GM12878 (cell line): Measurements from ENCODE around the gene RBM4. TPM values are rescaled to one million over a fixed set of nuclear protein-coding genes. Genes with fewer than 3 reads are reported as not detected.
A peak's percentile ranks its signal among the peaks of the same experiment; 100 is the strongest.

Experiments used
- EP300 ChIP-seq, 2 experiments: fragments of 150-350 bp in 1 of 2; IDR thresholded peaks; 2 replicates each; pipeline ENCODE4 v1.6.1; 2011 to 2012; ENCODE audit warnings: low read depth in 2 of 2, low read length in 2 of 2, borderline replicate concordance in 1 of 2, improper control_type of control experiment in 1 of 2, inconsistent platforms in 1 of 2; ENCODE audit not compliant: control insufficient read depth in 1 of 2
- polyA plus RNA-seq, 11 experiments: library from polyadenylated mRNA; depleted of rRNA in 4 of 11; unstranded in 6 of 11; stranded (reverse) in 5 of 11; fragments of >200 nt; fragmentation: Nextera tagmentation in 4 of 11; fragmentation: Illumina TruSeq in 1 of 11; extraction: Ambion mirVana in 4 of 11; extraction: Trizol in 1 of 11; gene quantifications; 1 replicate in 1 of 11; 2 replicates in 10 of 11; pipeline versions ENCODE4 v1.2.1 to v1.2.3, GENCODE V29; 2011 to 2016; ENCODE audit warnings: inconsistent platforms in 2 of 11, missing spikeins in 2 of 11, low read depth in 1 of 11
- total RNA-seq, 4 experiments: library from RNA; depleted of rRNA in 3 of 4; stranded (reverse); fragments of >200 nt in 3 of 4; fragmentation: Illumina TruSeq in 1 of 4; extraction: Trizol in 1 of 4; gene quantifications; 2 replicates each; pipeline versions ENCODE4 v1.2.1 to v1.2.3, GENCODE V29; 2013 to 2021
- TF ChIP-seq, protein P1 (sequence below): fragments of 450-650 bp; IDR thresholded peaks from 2 replicates; pipeline ENCODE4 v1.6.1; 2016; ENCODE audit warnings: mild to moderate bottlenecking
- TF ChIP-seq, protein P2 (sequence below): fragments of 450-650 bp; conservative IDR thresholded peaks from 2 replicates; pipeline ENCODE4 v1.6.1; 2017; ENCODE audit warnings: mild to moderate bottlenecking, moderate library complexity
- TF ChIP-seq, protein P3 (sequence below): fragments of 450-650 bp; formaldehyde crosslinking; IDR thresholded peaks from 2 replicates; pipeline ENCODE4 v1.4.0; 2020; ENCODE audit warnings: mild to moderate bottlenecking, moderate library complexity

The RBM4 gene
- total and polyA plus RNA-seq, 10 of the 15 experiments (the other 5 are each of a cell fraction or from before 2014, with no cell fraction given), result 105 to 224 (median 138) TPM

DNA sequence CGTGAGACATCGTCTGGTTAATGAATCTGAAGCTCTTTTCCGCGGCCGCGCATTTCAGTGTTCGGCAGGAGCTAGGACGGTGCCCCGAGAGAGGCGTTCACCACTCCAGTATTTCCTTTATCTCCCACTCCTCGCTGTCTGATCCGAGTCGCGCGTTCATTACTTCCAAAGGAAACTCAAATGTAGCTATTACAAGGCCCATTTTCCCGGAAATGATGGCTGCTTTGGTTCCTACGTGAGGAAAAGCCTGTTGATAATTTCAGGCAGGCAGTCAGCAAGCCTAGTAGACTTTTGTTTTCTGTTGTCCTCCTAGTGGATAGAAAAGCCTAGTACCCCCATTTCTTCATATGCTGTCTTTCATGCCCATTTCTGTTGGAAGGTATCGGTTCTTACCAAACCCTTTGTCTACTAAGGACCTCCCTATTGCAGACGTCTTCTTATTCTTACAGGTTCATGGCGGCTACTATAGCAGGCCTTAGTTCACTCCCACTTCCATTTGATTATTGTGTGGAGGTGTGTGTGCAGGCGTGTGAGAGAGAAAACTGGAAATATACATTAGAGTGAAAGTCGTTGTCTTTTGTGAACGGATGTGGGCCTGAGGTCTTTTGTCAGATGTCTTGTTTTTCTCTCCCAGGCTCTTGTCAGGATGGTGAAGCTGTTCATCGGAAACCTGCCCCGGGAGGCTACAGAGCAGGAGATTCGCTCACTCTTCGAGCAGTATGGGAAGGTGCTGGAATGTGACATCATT is 737 bp downstream of the RBM4 start (continued):
- no peak for TF ChIP-seq EP300 (IDR thresholded peaks at IDR 0.05; ENCODE audit: borderline replicate concordance in 1 of 2, control insufficient read depth in 1 of 2, low read depth in 2 of 2, low read length in 2 of 2)
- TF ChIP-seq, protein P1, sequence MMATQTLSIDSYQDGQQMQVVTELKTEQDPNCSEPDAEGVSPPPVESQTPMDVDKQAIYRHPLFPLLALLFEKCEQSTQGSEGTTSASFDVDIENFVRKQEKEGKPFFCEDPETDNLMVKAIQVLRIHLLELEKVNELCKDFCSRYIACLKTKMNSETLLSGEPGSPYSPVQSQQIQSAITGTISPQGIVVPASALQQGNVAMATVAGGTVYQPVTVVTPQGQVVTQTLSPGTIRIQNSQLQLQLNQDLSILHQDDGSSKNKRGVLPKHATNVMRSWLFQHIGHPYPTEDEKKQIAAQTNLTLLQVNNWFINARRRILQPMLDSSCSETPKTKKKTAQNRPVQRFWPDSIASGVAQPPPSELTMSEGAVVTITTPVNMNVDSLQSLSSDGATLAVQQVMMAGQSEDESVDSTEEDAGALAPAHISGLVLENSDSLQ, result no peak
- TF ChIP-seq, protein P2, sequence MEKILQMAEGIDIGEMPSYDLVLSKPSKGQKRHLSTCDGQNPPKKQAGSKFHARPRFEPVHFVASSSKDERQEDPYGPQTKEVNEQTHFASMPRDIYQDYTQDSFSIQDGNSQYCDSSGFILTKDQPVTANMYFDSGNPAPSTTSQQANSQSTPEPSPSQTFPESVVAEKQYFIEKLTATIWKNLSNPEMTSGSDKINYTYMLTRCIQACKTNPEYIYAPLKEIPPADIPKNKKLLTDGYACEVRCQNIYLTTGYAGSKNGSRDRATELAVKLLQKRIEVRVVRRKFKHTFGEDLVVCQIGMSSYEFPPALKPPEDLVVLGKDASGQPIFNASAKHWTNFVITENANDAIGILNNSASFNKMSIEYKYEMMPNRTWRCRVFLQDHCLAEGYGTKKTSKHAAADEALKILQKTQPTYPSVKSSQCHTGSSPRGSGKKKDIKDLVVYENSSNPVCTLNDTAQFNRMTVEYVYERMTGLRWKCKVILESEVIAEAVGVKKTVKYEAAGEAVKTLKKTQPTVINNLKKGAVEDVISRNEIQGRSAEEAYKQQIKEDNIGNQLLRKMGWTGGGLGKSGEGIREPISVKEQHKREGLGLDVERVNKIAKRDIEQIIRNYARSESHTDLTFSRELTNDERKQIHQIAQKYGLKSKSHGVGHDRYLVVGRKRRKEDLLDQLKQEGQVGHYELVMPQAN, result 0 out of 2 replicates have a peak, but pooled peaks have one; percentile 34
- TF ChIP-seq, protein P3, sequence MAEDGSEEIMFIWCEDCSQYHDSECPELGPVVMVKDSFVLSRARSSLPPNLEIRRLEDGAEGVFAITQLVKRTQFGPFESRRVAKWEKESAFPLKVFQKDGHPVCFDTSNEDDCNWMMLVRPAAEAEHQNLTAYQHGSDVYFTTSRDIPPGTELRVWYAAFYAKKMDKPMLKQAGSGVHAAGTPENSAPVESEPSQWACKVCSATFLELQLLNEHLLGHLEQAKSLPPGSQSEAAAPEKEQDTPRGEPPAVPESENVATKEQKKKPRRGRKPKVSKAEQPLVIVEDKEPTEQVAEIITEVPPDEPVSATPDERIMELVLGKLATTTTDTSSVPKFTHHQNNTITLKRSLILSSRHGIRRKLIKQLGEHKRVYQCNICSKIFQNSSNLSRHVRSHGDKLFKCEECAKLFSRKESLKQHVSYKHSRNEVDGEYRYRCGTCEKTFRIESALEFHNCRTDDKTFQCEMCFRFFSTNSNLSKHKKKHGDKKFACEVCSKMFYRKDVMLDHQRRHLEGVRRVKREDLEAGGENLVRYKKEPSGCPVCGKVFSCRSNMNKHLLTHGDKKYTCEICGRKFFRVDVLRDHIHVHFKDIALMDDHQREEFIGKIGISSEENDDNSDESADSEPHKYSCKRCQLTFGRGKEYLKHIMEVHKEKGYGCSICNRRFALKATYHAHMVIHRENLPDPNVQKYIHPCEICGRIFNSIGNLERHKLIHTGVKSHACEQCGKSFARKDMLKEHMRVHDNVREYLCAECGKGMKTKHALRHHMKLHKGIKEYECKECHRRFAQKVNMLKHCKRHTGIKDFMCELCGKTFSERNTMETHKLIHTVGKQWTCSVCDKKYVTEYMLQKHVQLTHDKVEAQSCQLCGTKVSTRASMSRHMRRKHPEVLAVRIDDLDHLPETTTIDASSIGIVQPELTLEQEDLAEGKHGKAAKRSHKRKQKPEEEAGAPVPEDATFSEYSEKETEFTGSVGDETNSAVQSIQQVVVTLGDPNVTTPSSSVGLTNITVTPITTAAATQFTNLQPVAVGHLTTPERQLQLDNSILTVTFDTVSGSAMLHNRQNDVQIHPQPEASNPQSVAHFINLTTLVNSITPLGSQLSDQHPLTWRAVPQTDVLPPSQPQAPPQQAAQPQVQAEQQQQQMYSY (CRISPR knock-in tag), result no peak
- TF ChIP-seq, all 136 proteins: peak for 5
